NCI-H226 (cell line): ENCODE results near the gene TLCD1.
A peak's percentile ranks its signal among the peaks of the same experiment; 100 is the strongest.

Source experiments
- DNase-seq: peaks from one replicate; pipeline ENCODE4 v3.0.0-alpha.2; 2015

The TLCD1 gene

GRCh38 chr17:28710861-28711722 lies 14.9 kb downstream of the TLCD1 start:
- peak; percentile 90 for DNase-seq

GRCh38 chr17:28707339-28707720 lies 18.7 kb downstream of the TLCD1 start:
- DNase-seq: no peak

GRCh38 chr17:28706471-28707338 lies 19.3 kb downstream of the TLCD1 start:
- no peak for DNase-seq

GRCh38 chr17:28705728-28706334 lies 20.2 kb downstream of the TLCD1 start:
- DNase-seq: no peak

GRCh38 chr17:28705074-28705659 lies 20.9 kb downstream of the TLCD1 start:
- no peak for DNase-seq

- DNase-seq: no peak
These were observed 21.7 kb downstream of the TLCD1 start for GRCh38 chr17:28704219-28704858.

- DNase-seq: no peak
These were observed 22.3 kb downstream of the TLCD1 start for GRCh38 chr17:28703552-28704218.

GRCh38 chr17:28702752-28703150 lies 23.3 kb downstream of the TLCD1 start:
- DNase-seq: no peak

- DNase-seq: no peak
These were observed 23.8 kb downstream of the TLCD1 start for GRCh38 chr17:28702026-28702751.

GRCh38 chr17:28700830-28701492 lies 25.1 kb downstream of the TLCD1 start:
- no peak for DNase-seq

- DNase-seq: no peak
These were observed 25.8 kb downstream of the TLCD1 start for GRCh38 chr17:28700278-28700677.

- DNase-seq: no peak
These were observed 27.6 kb downstream of the TLCD1 start for GRCh38 chr17:28698253-28698941.

- no peak for DNase-seq
These were observed 32.2 kb downstream of the TLCD1 start for GRCh38 chr17:28693869-28694268.

GRCh38 chr17:28689011-28689410 lies 37.0 kb downstream of the TLCD1 start:
- no peak for DNase-seq

GRCh38 chr17:28688481-28688880 lies 37.6 kb downstream of the TLCD1 start:
- no peak for DNase-seq

GRCh38 chr17:28686296-28686695 lies 39.7 kb downstream of the TLCD1 start:
- DNase-seq: no peak

- no peak for DNase-seq
These were observed 40.7 kb downstream of the TLCD1 start for GRCh38 chr17:28685366-28685765.

GRCh38 chr17:28684963-28685362 lies 41.1 kb downstream of the TLCD1 start:
- no peak for DNase-seq

- DNase-seq: no peak
These were observed 43.4 kb downstream of the TLCD1 start for GRCh38 chr17:28682655-28683054.

- DNase-seq: no peak
These were observed 50.1 kb downstream of the TLCD1 start for GRCh38 chr17:28675980-28676379.
